Inflammatory macrophage (primary cell): ENCODE data around the gene GSE1.
A peak's percentile ranks its signal among the peaks of the same experiment; 100 is the strongest.
"Not testable (repeated sequence)": the region's sequence is repeated elsewhere in the genome, so short reads cannot be mapped to it uniquely, and the experiment has no call there.

Experiments
- DNase-seq, 2 donors: peaks; one replicate each; pipeline ENCODE4 v3.0.0-alpha.2; 2020 to 2022

Gene GSE1

GRCh38 chr16:85592277-85592676 lies 20.8 kb upstream of the GSE1 start:
- DNase-seq, result not testable (repeated sequence)

DNA sequence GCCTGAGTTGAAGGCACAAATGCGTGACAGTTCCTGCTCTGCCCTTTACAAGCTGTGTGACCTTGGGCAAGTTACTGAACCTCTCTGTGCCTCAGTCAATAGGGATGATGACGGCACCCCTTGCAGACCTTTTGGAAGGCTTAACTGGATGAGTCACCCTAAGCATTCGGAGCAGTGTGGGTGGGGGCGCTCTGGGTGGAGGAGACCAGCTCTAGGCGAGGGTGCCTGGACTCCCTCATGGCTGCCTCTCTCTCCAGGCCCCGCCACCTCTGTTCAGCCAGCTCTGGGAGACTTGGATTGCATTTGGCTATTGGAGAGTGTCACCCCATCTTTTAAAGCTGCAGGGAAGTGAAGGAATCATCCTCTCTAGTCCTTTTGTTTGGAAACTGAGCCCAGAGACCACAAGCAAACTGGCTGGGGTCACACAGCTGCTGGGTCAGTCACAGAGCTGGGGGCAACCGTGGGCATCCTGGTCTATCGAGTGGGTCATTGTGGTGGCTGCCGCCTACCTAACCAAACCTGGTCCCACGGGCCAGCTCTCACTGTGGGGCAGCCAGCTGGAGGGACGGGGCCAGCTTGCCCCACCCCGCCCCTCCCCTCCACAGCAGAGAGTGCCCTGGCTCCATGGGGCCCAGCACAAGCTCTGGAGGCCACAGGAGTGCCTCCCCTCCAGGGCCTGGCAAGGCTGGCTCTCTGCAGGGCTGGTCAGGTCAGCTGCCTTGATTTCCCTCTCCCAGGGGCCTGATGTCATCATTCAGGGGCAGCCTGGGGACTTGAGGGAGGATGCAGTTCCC lies 20.2 kb upstream of the GSE1 start:
- peak in 1 of 2 donors; percentile 21 for DNase-seq

DNA sequence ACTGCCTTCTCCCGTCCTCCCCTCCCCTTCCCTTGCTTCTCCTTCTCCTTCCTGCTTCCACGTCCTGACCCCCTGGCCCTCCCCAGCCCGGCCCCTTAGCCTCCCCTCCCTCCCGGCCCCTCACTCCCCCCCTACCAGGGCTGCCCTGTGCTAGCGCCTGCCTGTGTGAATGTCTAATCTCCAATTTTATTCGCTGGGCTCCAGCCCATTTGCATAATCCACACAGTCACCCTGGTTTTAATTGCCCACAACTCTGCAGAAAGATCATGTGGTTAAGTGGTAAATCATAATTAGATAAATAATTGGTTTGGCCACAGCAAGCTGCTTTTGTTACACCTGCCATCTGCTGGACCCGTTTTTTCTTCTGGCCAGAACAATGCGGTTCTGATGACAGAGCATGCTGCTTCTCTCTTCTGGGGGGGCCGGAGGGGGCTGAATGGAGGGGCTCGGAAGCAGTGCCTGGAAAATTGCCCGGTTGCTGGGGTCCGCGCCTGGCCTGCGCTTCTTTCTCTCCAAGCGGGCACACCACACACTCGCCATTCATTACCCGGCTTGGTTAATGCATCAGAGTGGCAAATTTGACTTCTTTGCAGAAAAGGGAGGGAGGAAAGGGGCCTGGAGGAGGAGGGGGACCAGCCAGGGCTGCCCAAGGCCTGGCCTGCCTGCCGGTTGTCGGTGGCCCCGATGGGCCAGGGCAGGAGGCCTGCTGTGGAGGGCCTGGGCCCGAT lies 19.5 kb upstream of the GSE1 start:
- DNase-seq, result no peak

DNA sequence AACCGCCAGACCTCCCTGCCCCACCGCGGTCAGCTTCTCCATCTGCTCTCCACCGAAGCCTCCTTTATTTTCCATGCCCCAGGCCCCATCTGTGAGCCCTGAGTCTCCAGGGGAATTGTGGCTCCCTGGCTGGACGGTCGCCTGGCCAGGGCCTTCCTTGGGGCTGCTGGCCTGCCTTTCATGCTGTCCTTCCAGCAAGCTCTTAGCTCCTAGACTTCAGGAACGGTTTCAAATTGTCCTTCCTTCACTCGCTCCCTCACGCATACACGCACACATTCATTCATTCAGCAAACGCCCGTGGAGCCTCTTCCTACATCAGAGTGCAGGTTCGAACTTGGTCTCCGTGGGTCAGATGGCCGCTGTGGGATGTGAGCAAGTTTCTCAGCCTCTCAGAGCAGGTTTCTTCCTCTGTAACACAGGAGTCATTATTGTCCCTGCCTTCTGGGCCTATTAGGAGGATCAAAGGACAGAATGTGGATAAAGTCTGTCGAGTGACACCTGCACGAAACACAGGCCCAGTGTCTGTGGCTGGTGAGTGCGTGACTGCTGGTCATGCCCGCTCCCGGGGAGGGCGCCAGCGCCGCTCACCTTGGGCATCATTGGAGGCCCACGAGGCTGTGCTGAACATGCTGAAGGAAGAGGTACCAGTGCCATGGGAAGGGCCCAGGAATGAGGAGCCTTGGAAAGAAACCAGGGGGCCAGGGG lies 18.7 kb upstream of the GSE1 start:
- no peak for DNase-seq

DNA sequence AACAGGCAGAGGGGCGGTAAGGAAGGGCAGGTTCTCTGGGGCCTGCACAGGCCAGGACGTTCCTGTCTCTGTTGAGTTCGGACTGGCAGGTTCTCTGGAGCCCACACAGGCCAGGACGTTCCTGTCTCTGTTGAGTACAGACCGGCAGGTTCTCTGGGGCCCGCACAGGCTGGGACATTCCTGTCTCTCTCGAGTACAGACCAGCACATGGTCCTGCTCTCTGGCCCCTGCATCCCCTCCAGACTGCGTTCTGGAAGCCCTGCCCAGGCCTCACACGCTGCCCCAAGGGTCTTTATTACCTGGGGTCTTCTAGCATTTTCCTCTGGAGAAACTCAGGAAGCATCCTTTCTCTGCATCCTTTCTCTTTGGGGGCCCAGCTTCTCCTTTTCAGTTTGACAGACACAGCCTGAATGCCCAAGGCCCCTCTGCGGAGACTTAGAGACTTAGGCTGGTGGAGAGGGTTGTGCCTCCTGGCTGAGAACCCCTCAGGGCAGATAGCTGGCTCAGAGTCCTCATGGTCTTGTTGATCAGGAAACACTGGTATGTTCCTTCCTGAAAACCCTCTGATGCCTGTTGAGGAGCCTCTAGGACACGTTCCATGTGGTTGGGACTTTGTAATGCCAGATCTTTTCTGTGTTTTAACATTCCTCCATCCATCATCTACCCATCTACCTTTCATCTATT lies 18.0 kb upstream of the GSE1 start:
- DNase-seq, result no peak

DNA sequence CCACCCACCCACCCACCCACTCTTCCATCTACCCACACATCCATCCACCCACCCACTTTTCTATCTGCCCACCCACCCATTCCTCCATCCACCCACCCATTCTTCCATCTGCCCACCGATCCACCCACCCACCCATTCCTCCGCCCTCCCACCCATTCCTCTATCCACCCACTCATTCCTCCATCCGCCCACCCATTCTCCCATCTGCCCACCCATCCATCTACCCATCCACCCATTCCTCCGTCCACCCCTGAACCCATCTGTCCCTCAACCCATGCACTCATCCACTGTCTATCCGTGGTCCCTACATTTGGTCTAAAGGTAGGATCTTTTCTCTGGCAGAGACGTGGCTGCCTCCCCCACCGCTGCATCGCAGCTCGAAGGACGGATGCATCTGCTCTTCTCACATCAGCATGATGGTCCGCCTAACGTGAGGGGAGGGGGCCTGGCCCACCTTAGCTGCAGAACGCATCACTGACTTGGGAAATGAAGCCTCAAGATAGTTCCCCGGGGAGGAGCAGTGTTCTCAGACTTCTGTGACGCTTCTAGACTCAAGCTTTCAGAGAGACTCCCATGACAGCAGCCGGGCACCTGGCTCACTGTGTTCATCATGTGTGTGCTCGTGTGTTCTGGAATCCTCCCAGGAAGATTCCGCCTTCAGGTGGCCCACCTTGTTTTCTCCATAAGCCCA lies 17.2 kb upstream of the GSE1 start:
- DNase-seq, result no peak

DNA sequence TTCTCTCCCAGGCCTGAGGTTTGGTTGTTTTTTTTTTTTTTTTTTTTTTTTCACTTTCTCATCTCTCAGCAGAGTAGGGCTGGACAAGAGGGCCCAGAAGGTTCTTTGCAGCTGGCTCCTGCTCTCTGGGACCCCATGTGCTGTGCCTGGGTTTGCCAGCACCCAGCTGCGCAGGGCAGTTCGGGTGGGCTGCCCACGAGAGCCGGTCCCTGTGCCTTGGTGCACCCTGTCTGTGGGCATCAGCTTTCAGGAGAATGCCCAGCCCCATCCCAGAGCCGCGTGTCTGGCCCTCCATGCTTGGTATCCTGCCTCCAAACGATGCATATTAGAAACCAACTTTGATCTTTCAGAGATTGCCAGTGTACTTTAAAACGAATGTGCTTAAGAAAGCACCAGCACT lies 15.0 kb upstream of the GSE1 start:
- DNase-seq, result no peak

GRCh38 chr16:85600078-85600477 lies 13.0 kb upstream of the GSE1 start:
- DNase-seq, result no peak

GRCh38 chr16:85600530-85601271 lies 12.4 kb upstream of the GSE1 start:
- no peak for DNase-seq

DNA sequence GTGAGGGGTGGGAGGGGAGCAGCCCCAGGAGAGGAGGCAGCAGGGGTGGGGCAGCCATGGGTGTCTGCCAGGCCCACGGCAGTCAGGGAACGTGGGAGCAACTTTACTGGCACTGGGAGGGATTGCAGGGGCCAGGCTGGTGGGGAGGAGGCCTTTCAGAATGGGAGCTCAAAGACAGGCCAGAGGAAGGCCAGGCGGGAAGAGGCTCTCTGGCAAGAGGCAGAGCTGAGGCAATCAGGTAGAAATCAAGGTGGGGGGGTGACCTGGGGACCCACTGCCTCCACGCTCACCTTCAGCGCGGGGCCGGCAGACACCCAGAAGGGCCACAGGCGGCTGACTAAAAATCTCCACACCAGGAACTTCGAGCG lies 11.9 kb upstream of the GSE1 start:
- no peak for DNase-seq

DNA sequence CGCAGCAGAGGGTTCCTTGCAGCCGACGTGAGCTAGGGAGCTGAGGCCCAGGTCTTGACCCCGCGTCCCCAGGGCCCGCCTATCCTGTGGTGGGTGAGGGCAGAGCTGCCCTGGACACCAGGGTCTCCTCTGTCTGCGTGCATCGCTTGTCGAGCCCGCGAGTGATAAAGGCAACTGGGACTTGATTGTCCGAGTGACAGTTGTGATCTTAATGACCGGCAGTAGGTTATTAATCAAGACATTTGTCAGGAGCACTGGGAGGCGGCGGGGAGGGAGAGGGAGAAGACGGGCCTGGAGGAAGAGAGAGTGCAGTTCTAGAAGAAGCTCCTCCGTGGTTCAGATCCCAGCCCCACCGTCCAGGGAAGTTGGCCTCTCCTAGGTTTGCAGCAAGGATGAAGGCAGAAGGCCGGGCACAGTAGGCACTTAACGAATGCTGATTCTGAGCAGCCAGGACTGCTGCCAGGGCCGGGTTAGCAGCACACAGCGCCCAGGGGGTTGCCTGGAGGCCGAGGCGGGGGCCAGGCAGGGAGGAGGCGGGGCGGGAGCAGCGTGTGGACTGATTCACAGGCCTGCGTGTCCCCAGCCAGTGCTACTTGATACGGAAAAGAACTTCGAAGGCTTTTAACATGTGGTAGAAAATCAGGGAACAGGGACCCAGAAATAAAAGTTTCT lies 11.3 kb upstream of the GSE1 start:
- DNase-seq, result no peak

DNA sequence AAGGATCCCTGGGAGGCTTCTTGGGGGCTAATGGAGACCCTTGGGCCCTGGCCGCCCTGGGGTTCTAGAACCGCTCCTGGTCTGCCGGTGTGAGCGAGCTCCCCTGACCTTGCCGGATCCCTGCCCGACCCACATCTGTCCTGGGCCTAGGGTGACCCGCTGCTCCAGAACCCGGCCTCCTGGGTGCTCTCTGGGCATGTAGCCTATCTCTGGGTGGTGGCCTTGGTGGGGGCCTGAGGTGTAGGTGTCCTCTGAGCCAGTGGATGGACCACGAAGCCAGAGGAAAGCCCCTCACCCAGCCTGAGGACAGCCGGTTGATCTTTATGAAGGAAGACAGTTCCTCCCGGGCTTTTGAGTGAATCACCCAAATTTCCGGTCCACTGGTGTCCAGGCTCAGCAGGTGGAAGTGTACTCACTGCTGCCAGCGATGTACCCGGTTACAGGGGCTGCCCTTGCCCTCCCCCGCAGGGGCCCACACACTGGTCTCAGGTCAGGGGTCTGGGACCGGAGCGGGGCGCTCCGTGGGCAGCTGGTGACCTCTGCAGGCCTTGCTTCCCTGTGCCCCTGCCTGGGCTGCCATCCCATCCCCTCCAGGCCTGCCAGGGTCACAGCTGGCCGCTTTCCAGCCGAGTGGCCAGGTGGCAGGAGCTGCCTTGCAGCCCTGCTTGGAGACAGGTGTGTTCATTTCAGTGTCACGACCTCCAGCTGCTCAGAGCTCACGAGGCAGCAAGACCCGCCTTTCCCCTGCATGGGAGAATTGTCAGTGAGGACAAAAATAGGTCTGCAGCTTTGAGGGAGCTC lies 10.5 kb upstream of the GSE1 start:
- DNase-seq, result no peak

DNA sequence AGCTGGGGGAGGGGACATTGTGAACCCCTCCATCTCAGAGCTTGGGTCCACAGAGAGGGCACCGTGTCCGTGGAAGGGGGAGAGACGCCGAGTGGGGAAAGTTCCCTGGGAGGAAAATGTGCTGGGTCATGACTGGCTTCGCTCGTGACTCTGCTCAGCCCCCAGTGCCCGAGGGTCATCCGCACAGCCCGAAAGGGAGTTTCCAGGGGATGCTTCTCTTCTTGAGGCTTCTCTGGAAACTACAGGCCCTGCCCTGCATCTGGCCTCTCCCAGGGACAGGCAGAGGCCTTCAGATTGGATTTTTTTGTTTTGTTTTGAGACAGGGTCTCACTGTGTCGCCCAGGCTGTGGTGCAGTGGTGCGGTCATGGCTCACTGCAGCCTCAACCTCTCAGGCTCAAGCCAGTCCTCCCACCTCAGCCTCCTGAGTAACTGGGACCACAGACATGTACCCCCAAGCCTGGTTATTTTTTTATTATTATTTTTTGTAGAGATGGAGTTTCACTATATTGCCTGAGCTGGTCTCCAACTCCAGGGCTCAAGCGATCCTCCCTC lies 9.8 kb upstream of the GSE1 start:
- DNase-seq, result peak; percentile 13 to 26

DNA sequence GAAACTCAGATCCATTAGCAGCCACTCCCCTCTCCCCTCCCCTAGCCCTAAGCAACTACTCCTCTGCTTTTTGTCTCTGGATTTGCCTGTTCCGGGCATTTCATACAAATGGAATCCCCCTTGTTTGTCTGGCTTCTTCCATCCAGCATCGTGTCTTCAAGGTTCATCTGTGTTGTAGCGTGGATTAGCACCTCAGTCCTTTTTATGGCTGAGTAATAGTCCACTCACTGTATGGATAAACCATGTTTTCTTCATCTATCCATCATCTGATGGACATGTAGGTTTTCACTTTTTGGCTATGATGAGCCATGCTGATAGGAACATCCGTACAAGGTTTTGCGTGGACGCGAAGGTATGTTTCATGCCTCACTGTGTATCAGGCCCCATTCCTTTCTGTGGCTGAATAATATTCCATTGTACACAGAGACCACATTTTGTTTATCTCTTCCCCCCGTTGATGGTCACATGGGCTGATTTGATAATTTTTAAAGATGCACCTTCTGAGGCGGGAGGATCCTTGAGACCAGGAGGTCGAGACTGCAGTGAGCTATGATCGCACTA lies 8.9 kb upstream of the GSE1 start:
- DNase-seq, result no peak

DNA sequence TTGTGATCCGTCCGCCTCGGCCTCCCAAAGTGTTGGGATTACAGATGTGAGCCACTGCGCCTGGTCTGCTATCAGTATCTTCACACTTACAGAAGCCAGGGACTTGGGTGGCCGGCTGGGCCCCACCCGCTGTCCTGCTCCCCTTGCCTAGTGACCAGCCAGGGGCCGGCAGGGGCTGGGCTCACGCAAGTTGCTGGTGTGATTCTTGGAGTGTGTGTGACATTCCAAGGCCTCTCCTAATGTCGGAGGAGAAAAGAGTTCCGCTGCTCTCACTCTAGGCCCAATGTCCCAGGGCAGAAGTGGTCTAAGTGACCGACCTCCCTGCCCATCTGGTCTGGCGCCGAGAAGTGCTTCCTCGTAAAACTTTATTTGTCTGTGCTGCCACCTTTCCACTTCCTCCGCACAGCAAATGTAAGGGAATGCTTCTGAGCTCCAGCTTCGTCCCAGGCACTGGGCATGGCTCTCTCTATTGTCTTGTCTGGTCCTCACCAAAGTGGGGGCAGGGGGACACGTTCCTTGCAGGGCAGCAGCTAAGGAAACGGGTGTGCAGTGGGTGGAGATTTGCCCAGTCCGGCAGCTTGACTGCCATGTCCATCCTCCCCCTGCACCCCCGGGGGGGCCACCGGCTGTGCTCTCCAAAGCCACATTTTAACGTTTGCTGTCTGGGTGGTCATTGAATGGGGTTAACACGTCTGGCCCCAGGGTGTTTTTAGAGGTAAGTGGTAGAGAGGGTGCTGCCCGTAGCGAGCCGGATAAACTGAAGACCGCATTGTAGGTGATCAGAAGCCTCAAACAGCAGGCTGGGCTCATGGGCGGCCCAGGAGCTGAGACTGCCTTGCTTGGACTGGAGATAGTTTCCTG lies 7.8 kb upstream of the GSE1 start:
- no peak for DNase-seq

DNA sequence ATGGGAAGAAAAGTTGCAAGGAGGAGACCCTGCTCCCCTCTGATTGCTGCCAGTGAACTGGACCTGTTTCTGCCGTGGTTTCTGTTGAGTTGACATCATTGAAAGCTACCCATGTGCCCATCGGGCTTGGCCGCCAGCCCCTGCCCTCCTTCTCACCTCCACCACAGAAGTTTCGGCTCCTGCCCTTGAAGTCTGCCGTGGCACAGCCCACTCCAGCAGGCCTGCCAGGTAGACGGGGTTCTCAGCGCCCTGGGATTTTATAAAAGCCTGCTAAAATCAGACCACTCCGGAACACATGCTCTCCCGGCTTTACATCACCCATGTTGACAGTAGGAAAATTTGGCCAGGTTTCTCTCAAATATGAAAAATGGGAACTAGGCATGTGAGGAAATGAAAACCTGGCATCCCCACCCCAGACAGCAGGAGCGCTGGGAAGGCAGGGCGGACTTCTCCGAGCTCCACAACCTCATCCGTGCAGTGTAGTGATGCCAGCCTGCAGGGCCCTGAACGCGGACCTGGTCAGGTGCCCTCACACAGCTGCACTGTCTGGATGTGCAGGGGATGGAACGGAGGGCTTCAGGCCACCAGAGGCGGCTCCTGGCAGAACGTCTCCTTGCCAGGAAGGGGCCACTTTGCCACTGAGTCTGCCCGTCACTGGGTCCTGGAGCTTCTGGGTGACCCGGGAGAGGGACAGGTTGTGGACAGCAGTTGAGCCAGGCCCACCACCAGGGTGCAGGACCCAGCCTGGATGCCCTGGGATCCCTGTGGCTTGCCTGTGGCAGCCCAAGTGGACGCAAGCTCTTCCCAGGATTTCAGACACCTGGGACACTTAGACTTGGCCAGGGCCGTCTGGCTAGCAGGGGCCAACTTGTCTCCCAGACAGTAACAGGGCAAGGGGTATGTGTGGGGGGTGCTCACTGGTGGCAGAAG lies 6.9 kb upstream of the GSE1 start:
- no peak for DNase-seq

- no peak for DNase-seq
Observed at GRCh38 chr16:85606904-85607303, 6.2 kb upstream of the GSE1 start.
